ENCODE measurements around the gene ARHGAP22. TPM values are rescaled to one million over a fixed set of nuclear protein-coding genes. Genes with fewer than 3 reads are reported as not detected.
A peak's percentile ranks its signal among the peaks of the same experiment; 100 is the strongest.

ARHGAP22 gene
- total RNA-seq, 1 donor from 2014 or later: 0.82 TPM

GRCh38 chr10:48526846-48527505 lies 77.9 kb downstream of the ARHGAP22 start:
- TF ChIP-seq CTCF (IDR thresholded peaks at IDR 0.05): no peak
- POLR2A ChIA-PET: no interaction called here
- peaks cover 4% of the 10 kb centered on the region for H3K9me3 Mint-ChIP-seq
- intact Hi-C loops (cut with micrococcal nuclease): no loop called here
- H3K27ac Mint-ChIP-seq: no peak overlapping the region
- DNase-seq (no peak), ATAC-seq (ENCODE audit: low read depth) (no peak)
- no peak overlapping the region for H3K4me3 Mint-ChIP-seq
- peaks cover 2% of the 10 kb centered on the region for H3K4me1 Mint-ChIP-seq
- peaks cover 37% of the 10 kb centered on the region for H3K27me3 Mint-ChIP-seq
- no peaks in the 10 kb centered on the region for H3K36me3 Mint-ChIP-seq (ENCODE audit: low read depth)
- CTCF ChIA-PET: no interaction called here

GRCh38 chr10:48526011-48526821 lies 78.7 kb downstream of the ARHGAP22 start:
- no peak for ATAC-seq (ENCODE audit: low read depth)
- CTCF ChIA-PET: no interaction called here
- Mint-ChIP-seq H3K4me3 (no peak overlapping the region), H3K27me3 (peaks cover 42% of the 10 kb centered on the region), H3K9me3 (peaks cover 4% of the 10 kb centered on the region), H3K4me1 (peaks cover 2% of the 10 kb centered on the region), H3K36me3 (ENCODE audit: low read depth) (no peaks in the 10 kb centered on the region), H3K27ac (no peak overlapping the region)
- POLR2A ChIA-PET: no interaction called here
- no peak for DNase-seq
- intact Hi-C loops (cut with micrococcal nuclease): no loop called here
- no peak for TF ChIP-seq CTCF (IDR thresholded peaks at IDR 0.05)

GRCh38 chr10:48525113-48525512 lies 79.8 kb downstream of the ARHGAP22 start:
- H3K4me3 Mint-ChIP-seq: peak overlapping the region; percentile 12
- no peaks in the 10 kb centered on the region for H3K36me3 Mint-ChIP-seq (ENCODE audit: low read depth)
- CTCF ChIA-PET: interaction anchor here (1.0 kb wide), 1 partner anchor 132 kb away, joined by 4 read pairs; no protein-coding TSS in a partner anchor
- peaks cover 2% of the 10 kb centered on the region for H3K4me1 Mint-ChIP-seq
- TF ChIP-seq CTCF (IDR thresholded peaks at IDR 0.05): no peak
- POLR2A ChIA-PET: no interaction called here
- DNase-seq (no peak), ATAC-seq (ENCODE audit: low read depth) (no peak)
- no peak overlapping the region for H3K27ac Mint-ChIP-seq
- peaks cover 37% of the 10 kb centered on the region for H3K27me3 Mint-ChIP-seq
- peaks cover 4% of the 10 kb centered on the region for H3K9me3 Mint-ChIP-seq
- intact Hi-C loops (cut with micrococcal nuclease): no loop called here

GRCh38 chr10:48523820-48524758 lies 80.8 kb downstream of the ARHGAP22 start:
- intact Hi-C loops (cut with micrococcal nuclease): no loop called here
- TF ChIP-seq CTCF (IDR thresholded peaks at IDR 0.05): no peak
- peaks cover 4% of the 10 kb centered on the region for H3K9me3 Mint-ChIP-seq
- peaks cover 12% of the 10 kb centered on the region for H3K4me1 Mint-ChIP-seq
- ChIA-PET CTCF (interaction anchor here (1.0 kb wide), 1 partner anchor 133 kb away, joined by 4 read pairs; no protein-coding TSS in a partner anchor), POLR2A (no interaction called here)
- H3K27ac Mint-ChIP-seq: no peak overlapping the region
- DNase-seq (no peak), ATAC-seq (ENCODE audit: low read depth) (peak; percentile 37)
- H3K4me3 Mint-ChIP-seq: peak overlapping the region; percentile 17
- H3K36me3 Mint-ChIP-seq (ENCODE audit: low read depth): no peaks in the 10 kb centered on the region
- H3K27me3 Mint-ChIP-seq: peaks cover 37% of the 10 kb centered on the region

All from activated B cell treated with CpG ODN at 0.5 μM for 24 hours (primary cell).